HEK293T (cell line): Measurements from ENCODE around the gene ASIC4.

Source experiments
- ELF4 ChIP-seq: fragments of 450-650 bp; IDR thresholded peaks from 2 replicates; pipeline ENCODE4 v1.6.1; 2017; ENCODE audit warnings: antibody characterized with exemption
- HDGF ChIP-seq: fragments of 450-650 bp; IDR thresholded peaks from 2 replicates; pipeline ENCODE4 v1.6.1; 2017; ENCODE audit warnings: antibody characterized with exemption, borderline replicate concordance
- NFRKB ChIP-seq: fragments of 450-650 bp; IDR thresholded peaks from 2 replicates; pipeline ENCODE4 v1.6.1; 2016; ENCODE audit warnings: mild to moderate bottlenecking, moderate library complexity
- TARDBP ChIP-seq: fragments of 450-650 bp; IDR thresholded peaks from 2 replicates; pipeline ENCODE4 v1.6.1; 2016
- ZNF384 ChIP-seq: fragments of 450-650 bp; IDR thresholded peaks from 2 replicates; pipeline ENCODE4 v1.6.1; 2016

DNA sequence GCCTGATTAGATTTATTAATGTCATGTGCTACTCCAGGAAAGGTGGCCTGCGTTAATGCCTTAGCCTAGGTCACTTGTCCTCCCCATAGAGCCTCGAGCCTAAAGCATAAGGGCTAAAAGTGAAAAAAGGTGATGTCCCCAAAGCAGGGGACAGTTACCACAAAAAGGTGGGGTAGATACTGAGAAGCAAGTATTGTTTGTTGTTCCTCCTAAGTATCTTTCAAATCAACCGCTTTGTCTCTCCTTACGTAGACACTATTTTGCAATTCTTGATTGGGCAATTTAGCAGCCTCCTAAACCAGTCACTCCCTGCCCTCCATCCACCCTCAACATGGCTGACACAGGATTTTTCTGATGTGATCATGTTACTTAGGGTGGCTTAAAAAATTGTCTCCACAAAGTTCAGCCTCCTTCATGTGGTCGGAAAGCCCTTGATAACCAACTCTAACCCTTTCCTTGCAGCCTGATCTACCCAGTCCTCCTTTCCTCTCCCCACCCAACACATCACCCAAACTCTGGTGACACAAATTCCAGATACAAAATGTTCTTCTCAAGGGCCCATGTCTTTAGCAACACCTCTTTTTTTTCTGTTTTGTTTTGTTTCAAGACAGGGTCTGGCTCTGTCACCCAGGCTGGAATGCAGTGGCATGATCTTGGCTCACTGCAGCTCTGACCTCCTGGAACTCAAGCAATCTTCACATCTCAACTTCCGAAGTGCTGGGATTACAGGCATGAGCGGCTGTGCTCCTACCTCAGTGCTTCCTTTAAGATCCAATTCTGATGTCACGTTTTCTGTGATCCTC is 64.7 kb downstream of the ASIC4 start:
- TF ChIP-seq ELF4 (no peak), TARDBP (no peak), HDGF (no peak), ZNF384 (no peak), NFRKB (no peak)
